ENCODE measurements around the gene TBCCD1.

DNA sequence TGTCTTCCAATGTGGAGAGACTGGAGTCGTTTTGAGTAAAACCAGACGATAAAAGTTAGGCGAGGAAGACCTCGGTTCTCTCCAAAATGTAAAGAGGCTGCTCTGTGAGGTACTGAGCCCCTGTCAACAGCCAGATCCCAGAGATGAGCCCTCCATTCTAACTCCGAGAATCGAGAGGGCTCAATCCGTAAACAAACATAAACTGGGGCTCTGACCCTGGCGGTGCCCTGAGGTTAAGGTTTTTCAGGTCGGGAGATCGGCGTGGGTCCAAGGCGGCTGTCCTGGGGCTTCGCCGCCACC is 417 bp downstream of the TBCCD1 start:
- TF ChIP-seq, protein P1, sequence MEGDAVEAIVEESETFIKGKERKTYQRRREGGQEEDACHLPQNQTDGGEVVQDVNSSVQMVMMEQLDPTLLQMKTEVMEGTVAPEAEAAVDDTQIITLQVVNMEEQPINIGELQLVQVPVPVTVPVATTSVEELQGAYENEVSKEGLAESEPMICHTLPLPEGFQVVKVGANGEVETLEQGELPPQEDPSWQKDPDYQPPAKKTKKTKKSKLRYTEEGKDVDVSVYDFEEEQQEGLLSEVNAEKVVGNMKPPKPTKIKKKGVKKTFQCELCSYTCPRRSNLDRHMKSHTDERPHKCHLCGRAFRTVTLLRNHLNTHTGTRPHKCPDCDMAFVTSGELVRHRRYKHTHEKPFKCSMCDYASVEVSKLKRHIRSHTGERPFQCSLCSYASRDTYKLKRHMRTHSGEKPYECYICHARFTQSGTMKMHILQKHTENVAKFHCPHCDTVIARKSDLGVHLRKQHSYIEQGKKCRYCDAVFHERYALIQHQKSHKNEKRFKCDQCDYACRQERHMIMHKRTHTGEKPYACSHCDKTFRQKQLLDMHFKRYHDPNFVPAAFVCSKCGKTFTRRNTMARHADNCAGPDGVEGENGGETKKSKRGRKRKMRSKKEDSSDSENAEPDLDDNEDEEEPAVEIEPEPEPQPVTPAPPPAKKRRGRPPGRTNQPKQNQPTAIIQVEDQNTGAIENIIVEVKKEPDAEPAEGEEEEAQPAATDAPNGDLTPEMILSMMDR (IDR thresholded peaks at IDR 0.05) = no peak
- TF ChIP-seq POLR2A (IDR thresholded peaks at IDR 0.05) = no peak
